IMR-90 (cell line): Measurements from ENCODE around the gene EGLN1. TPM values are rescaled to one million over a fixed set of nuclear protein-coding genes. Genes with fewer than 3 reads are reported as not detected.

Experiments
- ATAC-seq: fragments of 200-7000 bp; cut with Tn5 transposase; 2 replicates; pipeline ENCODE4 v1.9.1; 2020; ENCODE audit warnings: low read depth, mild to moderate bottlenecking, moderate library complexity
- BruUV-seq: library from RNA; stranded (reverse); fragments of 400-500 nt; replicated peaks from 2 replicates; lab custom pipeline; 2021; lab: Mats Ljungman, UMichigan
- CTCF ChIA-PET: fragments of 300-600 bp; formaldehyde crosslinking; extraction: SDS; loops from one replicate; lab custom pipeline; 2021; ENCODE audit warnings: antibody characterized with exemption; lab: Yijun Ruan, JAX
- POLR2A ChIA-PET: fragments of 300-600 bp; sonication (Branson Sonifier 250); formaldehyde crosslinking; loops from one replicate; lab custom pipeline; 2022; ENCODE audit warnings: antibody characterized with exemption; ENCODE audit not compliant: unreplicated experiment; lab: Charles Lee
- DNase-seq: peaks from one replicate; pipeline ENCODE4 v3.0.0; 2013
- H2AFZ ChIP-seq: replicated peaks from 2 replicates; pipeline ENCODE3; 2013; ENCODE audit warnings: low read length, mild to moderate bottlenecking; ENCODE audit not compliant: poor library complexity
- H2AK5ac ChIP-seq: 2 replicates; pipeline ENCODE4 v1.6.1; 2013; ENCODE audit warnings: low read depth, low read length, inconsistent platforms
- H2AK9ac ChIP-seq: replicated peaks from 2 replicates; pipeline ENCODE3; 2013; ENCODE audit warnings: mild to moderate bottlenecking, low read depth, low read length, moderate library complexity; ENCODE audit not compliant: poor library complexity
- H2BK120ac ChIP-seq: 2 replicates; pipeline ENCODE4 v1.6.1; 2013; ENCODE audit warnings: low read depth, low read length, inconsistent platforms
- H2BK15ac ChIP-seq: 3 replicates; pipeline ENCODE4 v1.6.1; 2013; ENCODE audit warnings: low read depth, low read length, inconsistent platforms
- H2BK20ac ChIP-seq: 2 replicates; pipeline ENCODE4 v1.6.1; 2013; ENCODE audit warnings: low read depth, mild to moderate bottlenecking, inconsistent platforms, low read length, moderate library complexity
- H2BK5ac ChIP-seq: 2 replicates; pipeline ENCODE4 v1.6.1; 2013; ENCODE audit warnings: mild to moderate bottlenecking, low read depth, low read length, inconsistent platforms; ENCODE audit not compliant: poor library complexity, severe bottlenecking
- H3K14ac ChIP-seq: replicated peaks from 2 replicates; pipeline ENCODE4 v1.6.1; 2013; ENCODE audit warnings: low read depth, low read length, inconsistent platforms
- H3K18ac ChIP-seq: 2 replicates; pipeline ENCODE4 v1.6.1; 2013; ENCODE audit warnings: low read depth, low read length, control low read depth
- H3K23ac ChIP-seq: 2 replicates; pipeline ENCODE4 v1.6.1; 2013; ENCODE audit warnings: low read depth, low read length, inconsistent platforms
- H3K27ac ChIP-seq: 2 replicates; pipeline ENCODE4 v1.5.1; 2013; ENCODE audit warnings: mild to moderate bottlenecking, control low read depth, low read length; ENCODE audit not compliant: insufficient read depth
- H3K27me3 ChIP-seq: 2 replicates; pipeline ENCODE4 v1.6.1; 2013; ENCODE audit warnings: low read length; ENCODE audit not compliant: control insufficient read depth, insufficient read depth
- H3K36me3 ChIP-seq: 2 replicates; pipeline ENCODE4 v1.6.1; 2013; ENCODE audit warnings: low read length, mixed read lengths; ENCODE audit not compliant: control insufficient read depth, insufficient read depth
- H3K4ac ChIP-seq: 2 replicates; pipeline ENCODE4 v1.6.1; 2013; ENCODE audit warnings: low read depth, low read length, inconsistent platforms
- H3K4me1 ChIP-seq: 2 replicates; pipeline ENCODE4 v1.6.1; 2013; ENCODE audit warnings: low read length, mixed read lengths; ENCODE audit not compliant: control insufficient read depth, insufficient read depth
- H3K4me2 ChIP-seq: 2 replicates; pipeline ENCODE4 v1.6.1; 2013; ENCODE audit warnings: low read depth, mild to moderate bottlenecking, control low read depth, low read length, moderate library complexity
- H3K4me3 ChIP-seq: 2 replicates; pipeline ENCODE4 v1.5.1; 2013; ENCODE audit warnings: low read depth, mild to moderate bottlenecking, control low read depth, low read length, moderate library complexity; ENCODE audit not compliant: insufficient read depth
- H3K56ac ChIP-seq: 2 replicates; pipeline ENCODE4 v1.6.1; 2013; ENCODE audit warnings: low read length, inconsistent platforms; ENCODE audit not compliant: insufficient read depth; ENCODE audit errors: extremely low read depth
- H3K79me1 ChIP-seq, 2 experiments: 2 replicates each; pipeline ENCODE4 v1.6.1; 2013; ENCODE audit warnings: low read length in 2 of 2, inconsistent platforms in 1 of 2, low read depth in 1 of 2
- H3K9ac ChIP-seq: 2 replicates; pipeline ENCODE4 v1.6.1; 2013; ENCODE audit warnings: low read depth, low read length, control low read depth
- H3K9me1 ChIP-seq: 2 replicates; pipeline ENCODE4 v1.6.1; 2013; ENCODE audit warnings: low read length, inconsistent platforms; ENCODE audit not compliant: insufficient read depth
- H3K9me3 ChIP-seq: 2 replicates; pipeline ENCODE4 v1.6.1; 2013; ENCODE audit warnings: low read length; ENCODE audit not compliant: control insufficient read depth, insufficient read depth
- H4K20me1 ChIP-seq: 2 replicates; pipeline ENCODE4 v1.6.1; 2013; ENCODE audit warnings: low read length, inconsistent platforms; ENCODE audit not compliant: insufficient read depth
- H4K5ac ChIP-seq: 2 replicates; pipeline ENCODE4 v1.6.1; 2013; ENCODE audit warnings: mild to moderate bottlenecking, low read depth, low read length, control low read depth
- H4K8ac ChIP-seq, 2 experiments: 2 replicates each; pipeline ENCODE4 v1.6.1; 2013; ENCODE audit warnings: low read depth in 2 of 2, low read length in 2 of 2, control low read depth in 1 of 2, inconsistent platforms in 1 of 2
- H4K91ac ChIP-seq: 2 replicates; pipeline ENCODE4 v1.6.1; 2013; ENCODE audit warnings: low read depth, low read length, inconsistent platforms; ENCODE audit not compliant: insufficient read depth
- CHD1 ChIP-seq: IDR thresholded peaks from 2 replicates; pipeline ENCODE4 v1.6.1; 2012; ENCODE audit warnings: low read depth, low read length, improper control_type of control experiment
- ELK1 ChIP-seq: fragments of 150-350 bp; IDR thresholded peaks from 2 replicates; pipeline ENCODE4 v1.6.1; 2016; ENCODE audit warnings: low read depth, mild to moderate bottlenecking, low read length, moderate library complexity, borderline replicate concordance
- USF2 ChIP-seq: fragments of 150-350 bp; IDR thresholded peaks from 2 replicates; pipeline ENCODE4 v1.6.1; 2017; ENCODE audit warnings: mild to moderate bottlenecking, antibody characterized with exemption, low read length, low read depth
- WGBS, 2 experiments: methylation state at CpG; one replicate each; pipeline versions ENCODE4 v1.1.5 to v1.1.7; 2013; ENCODE audit warnings: missing lambda C conversion rate in 2 of 2; ENCODE audit not compliant: insufficient read length in 1 of 2; ENCODE audit errors: extremely low coverage in 2 of 2; 5-methylcytosine and 5-hydroxymethylcytosine counted together
- dilution Hi-C: fragments of 300-500 bp; cut with HindIII; formaldehyde crosslinking; loops from one replicate; pipeline ENCODE4 v1.14.3; 2018; ENCODE audit warnings: low sequenced_read_pairs; ENCODE audit not compliant: unreplicated experiment
- in situ Hi-C: fragments of 300-500 bp; cut with MboI; formaldehyde crosslinking; loops from 3 replicates; pipeline ENCODE4 v1.14.3; 2019; ENCODE audit warnings: low sequenced_read_pairs, inconsistent platforms, mixed read lengths
- intact Hi-C: fragments of 100-400 bp; cut with micrococcal nuclease; formaldehyde crosslinking; loops from 2 replicates; pipeline ENCODE4 v1.10.0; 2022
- polyA plus RNA-seq, 3 experiments: library from polyadenylated mRNA; depleted of rRNA; stranded (reverse); fragments of >200 nt; gene quantifications; 2 replicates each; pipeline ENCODE4 v1.2.3, GENCODE V29; 2012; ENCODE audit warnings: low replicate concordance in 1 of 3
- total RNA-seq: library from RNA; depleted of rRNA; stranded (reverse); fragments of >200 nt; gene quantifications from 2 replicates; pipeline ENCODE4 v1.2.3, GENCODE V29; 2012

EGLN1 gene
- total and polyA plus RNA-seq, 2 of the 4 experiments (the other 2 are of a cell fraction): 25.7 to 26.9 TPM

DNA sequence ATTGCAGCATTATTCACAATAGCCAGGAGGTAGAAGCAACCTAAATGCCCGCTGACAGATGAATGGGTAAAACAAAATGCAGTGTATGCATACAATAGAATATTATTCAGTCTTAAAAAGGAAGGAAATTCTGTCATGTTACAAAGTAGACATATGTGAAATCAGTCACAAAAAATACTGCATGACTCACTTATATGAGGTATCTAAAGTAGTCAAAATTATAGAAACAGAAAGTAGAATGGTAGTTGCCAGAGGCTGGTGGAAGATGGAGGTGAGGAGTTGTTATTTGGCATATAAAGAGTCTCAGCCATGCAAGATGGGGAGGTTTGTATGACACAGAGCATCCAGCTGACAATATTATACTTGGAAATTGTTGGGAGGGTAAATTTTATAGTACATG lies 43.0 kb upstream of the EGLN1 start:
- TF ChIP-seq USF2: no peak
- no peak for TF ChIP-seq CHD1
- no peak for TF ChIP-seq ELK1
- Histone ChIP-seq H4K20me1 (no peaks in the 10 kb centered on the region), H3K36me3 (no peaks in the 10 kb centered on the region), H3K27ac (no peak overlapping the region), H3K18ac (no peak overlapping the region), H2BK20ac (no peak overlapping the region), H2BK5ac (no peak overlapping the region), H3K56ac (no peak overlapping the region), H4K91ac (no peak overlapping the region), H2AK9ac (no peak overlapping the region), H3K4me1 (no peaks in the 10 kb centered on the region), H3K9me3 (no peaks in the 10 kb centered on the region), H3K79me1 (no peaks in the 10 kb centered on the region), H3K9me1 (no peaks in the 10 kb centered on the region), H3K27me3 (peaks cover 2% of the 10 kb centered on the region; the same call in 1 of the 2 replicates), H4K5ac (no peak overlapping the region), H3K4me3 (no peak overlapping the region), H2AK5ac (no peak overlapping the region), H3K14ac (no peak overlapping the region), H3K4ac (no peak overlapping the region), H3K23ac (no peak overlapping the region), H3K9ac (no peak overlapping the region), H3K4me2 (no peak overlapping the region), H2AFZ (no peak overlapping the region), H4K8ac (no peak overlapping the region), H2BK15ac (no peak overlapping the region), H2BK120ac (no peak overlapping the region)
- dilution Hi-C loops: no loop called here
- POLR2A ChIA-PET: no interaction called here
- no CpG with 5 or more reads among the region's 1 CpG for WGBS, 2 experiments
- no peak for DNase-seq
- no peak for ATAC-seq
- intact Hi-C loops: no loop called here
- BruUV-seq: no TSS peak
- CTCF ChIA-PET: interaction anchor here (1.0 kb wide), 1 partner anchor 667 kb away, joined by 3 read pairs; no protein-coding TSS in a partner anchor
- in situ Hi-C loops: no loop called here
